NCI-H510A (cell line): ENCODE data around the gene UQCRHL.

ENCODE experiments used
- DNase-seq: peaks from one replicate; lab custom pipeline; 2025; lab: John Stamatoyannopoulos, UW

The UQCRHL gene

DNA sequence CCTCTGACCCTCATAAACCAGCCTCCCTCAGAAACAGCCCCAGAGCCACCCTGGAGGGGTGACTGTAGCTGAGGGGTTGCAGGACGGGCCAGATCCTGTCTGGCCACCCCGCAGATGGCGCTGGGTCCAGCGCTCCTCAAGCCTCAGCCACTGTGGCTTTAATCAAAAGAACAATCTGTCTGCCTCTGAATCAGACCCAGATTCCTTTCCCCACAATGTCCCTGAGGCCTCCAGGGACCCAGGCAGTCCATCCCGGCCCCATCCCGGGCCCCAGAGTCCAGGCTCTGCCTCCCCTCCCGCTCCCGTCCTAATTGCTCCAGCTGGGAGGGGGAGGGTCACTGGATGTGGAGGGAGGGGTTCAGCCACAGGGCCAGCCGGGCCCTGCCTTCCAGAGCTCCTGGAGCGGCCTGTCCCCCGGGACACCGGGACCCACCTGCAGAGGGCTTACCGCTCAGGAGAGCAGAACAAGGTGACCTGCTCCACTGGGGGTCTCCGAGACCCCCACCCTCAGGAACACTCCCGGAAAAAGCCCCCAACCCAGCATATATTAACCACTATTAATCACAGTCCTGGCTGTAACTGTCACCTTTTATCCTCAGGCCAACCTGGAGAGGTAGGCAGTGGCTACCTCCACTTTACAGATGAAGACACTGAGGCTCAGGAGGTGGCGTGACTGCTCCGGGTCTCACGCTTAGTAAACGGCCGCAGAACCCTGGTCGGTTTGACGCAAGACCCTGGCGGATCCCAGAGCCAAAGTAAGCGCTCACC, 49.7 kb downstream of the UQCRHL start:
- DNase-seq = no peak
